ENCODE results near the gene ANKRD13A. TPM values are rescaled to one million over a fixed set of nuclear protein-coding genes. Genes with fewer than 3 reads are reported as not detected.
A peak's percentile ranks its signal among the peaks of the same experiment; 100 is the strongest.
"Not testable (repeated sequence)": the region's sequence is repeated elsewhere in the genome, so short reads cannot be mapped to it uniquely, and the experiment has no call there.

Gene ANKRD13A
- total RNA-seq, 1 donor from 2014 or later: 22.9 TPM

- intact Hi-C loops (cut with DNase I): no loop called here
- no peak for DNase-seq (ENCODE audit: missing footprints)
- no peak for ATAC-seq
Observed at GRCh38 chr12:110033888-110034287, 34.7 kb downstream of the ANKRD13A start.

GRCh38 chr12:110035534-110036104 is 36.4 kb downstream of the ANKRD13A start:
- no peak for ATAC-seq

GRCh38 chr12:110037315-110037714 is 38.1 kb downstream of the ANKRD13A start:
- DNase-seq (ENCODE audit: missing footprints) (no peak), ATAC-seq (no peak)
- intact Hi-C loops (cut with DNase I): no loop called here

More at GRCh38 chr12:110035534-110036104, 36.4 kb downstream of the ANKRD13A start:
- DNase-seq (ENCODE audit: missing footprints): no peak
- intact Hi-C loops (cut with DNase I): no loop called here

DNA sequence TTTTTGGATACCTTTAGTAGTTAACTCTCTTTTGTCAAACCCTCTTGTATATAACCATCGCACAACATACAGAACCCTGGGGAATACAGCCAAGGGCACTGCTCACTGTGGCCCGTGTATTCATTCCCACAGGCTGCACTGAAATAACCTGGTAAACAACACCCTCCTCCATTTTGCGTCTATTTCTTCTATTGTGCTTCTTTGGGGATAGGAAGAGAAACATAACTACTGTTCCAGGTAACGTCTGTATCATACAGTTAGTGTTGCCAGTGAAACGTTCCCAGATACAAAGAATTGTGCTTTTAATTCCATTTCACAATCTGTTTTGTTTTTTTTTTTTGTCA is 39.5 kb downstream of the ANKRD13A start:
- intact Hi-C loops (cut with DNase I): no loop called here
- no peak for DNase-seq (ENCODE audit: missing footprints)

DNA sequence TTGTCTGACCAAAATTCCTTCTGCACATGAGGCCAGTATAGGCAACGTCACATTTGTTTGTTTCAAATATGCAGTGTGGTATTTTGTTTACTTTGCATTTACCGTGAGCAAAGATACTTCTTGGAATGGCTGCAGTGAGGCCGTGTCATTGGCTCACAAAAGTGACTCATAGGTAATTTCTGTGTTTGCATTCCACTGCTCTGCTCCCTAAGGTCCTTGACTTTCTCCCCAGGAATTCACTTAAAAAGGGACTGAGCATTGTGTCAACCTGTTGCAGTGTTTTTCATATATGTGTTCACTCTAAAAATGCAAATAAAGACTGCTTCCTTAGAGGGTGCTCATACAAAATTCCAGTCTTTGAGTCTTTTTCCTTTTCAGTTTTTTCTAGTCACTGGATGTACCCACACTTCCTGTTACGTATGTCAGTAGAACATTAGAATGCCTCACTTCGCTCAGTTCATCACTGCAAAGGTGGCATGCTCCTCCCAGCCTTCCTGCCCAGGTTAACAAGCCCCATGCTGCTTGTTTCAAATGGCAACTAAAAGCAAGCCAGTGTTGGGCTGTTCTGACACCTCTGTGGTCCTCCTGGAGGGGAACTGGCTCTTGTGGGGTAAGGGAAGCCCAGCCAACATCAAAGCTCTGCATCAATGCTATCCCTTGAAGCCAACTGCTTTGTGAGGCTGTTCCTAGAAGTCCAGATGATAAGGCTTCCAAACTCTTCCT is 40.0 kb downstream of the ANKRD13A start:
- ATAC-seq: no peak
- no peak for DNase-seq (ENCODE audit: missing footprints)

More for the DNA sequence above, 39.5 kb downstream of the ANKRD13A start:
- no peak for ATAC-seq

DNA sequence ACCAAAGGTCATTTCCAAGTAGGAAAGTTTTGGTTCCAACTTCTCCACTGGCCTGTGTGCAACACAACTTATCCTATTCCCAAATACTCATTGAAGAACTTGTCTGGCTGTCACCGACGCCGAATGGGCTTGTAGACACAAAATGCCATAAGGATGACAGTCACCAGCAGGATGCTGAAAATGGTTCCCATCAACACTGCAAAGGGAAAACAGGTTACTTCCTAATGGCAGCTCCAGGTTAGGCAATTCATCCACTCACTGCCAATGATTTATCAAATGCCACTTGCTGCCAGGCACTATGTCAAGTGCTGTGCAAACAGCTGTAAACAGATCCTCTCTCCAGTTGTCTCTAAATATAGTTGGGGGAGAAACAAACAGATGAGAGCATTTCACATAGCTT is 43.0 kb downstream of the ANKRD13A start:
- DNase-seq (ENCODE audit: missing footprints) (no peak), ATAC-seq (peak; percentile 82)
- intact Hi-C loops (cut with DNase I): no loop called here

More for the DNA sequence above, 40.0 kb downstream of the ANKRD13A start:
- intact Hi-C loops (cut with DNase I): no loop called here

- ATAC-seq (no peak), DNase-seq (ENCODE audit: missing footprints) (no peak)
Observed at GRCh38 chr12:110046451-110047187, 47.4 kb downstream of the ANKRD13A start.

DNA sequence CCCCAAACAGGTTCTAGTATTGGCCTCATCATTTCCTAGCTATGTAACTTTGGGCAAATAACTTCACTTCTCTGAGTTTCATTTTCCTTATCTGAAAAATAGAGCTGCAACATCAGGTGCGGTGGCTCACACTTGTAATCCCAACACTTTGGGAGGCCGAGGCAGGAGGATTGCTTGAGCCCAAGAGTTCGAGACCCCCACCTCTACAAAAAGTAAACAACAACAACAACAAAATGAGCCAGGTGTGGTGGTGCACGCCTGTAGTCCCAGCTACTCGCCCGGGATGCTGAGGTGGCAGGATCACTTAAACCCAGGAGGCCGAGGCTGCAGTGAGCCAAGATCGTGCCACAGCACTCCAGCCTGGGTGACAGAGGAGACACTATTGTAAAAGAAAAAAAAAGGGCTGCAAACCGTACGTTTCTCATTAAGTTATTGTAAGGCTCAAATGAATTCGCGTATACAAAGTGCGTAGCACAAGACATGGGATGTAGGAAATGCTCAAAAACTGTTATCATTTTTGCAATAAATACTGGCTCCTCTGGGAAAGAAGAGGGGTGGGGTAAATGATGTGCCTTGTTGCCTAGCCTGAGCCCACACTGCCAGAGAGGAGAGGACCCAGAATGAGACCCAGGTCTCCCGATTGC is 48.2 kb downstream of the ANKRD13A start:
- intact Hi-C loops (cut with DNase I): loop anchor here (5.0 kb wide), 1 partner anchor 50 kb away; the partner anchor contains the start of genes ANKRD13A and GIT2
- no peak for DNase-seq (ENCODE audit: missing footprints)
- no peak for ATAC-seq

More at GRCh38 chr12:110046451-110047187, 47.4 kb downstream of the ANKRD13A start:
- intact Hi-C loops (cut with DNase I): loop anchor here (5.0 kb wide), 1 partner anchor 49 kb away; the partner anchor contains the start of genes ANKRD13A and GIT2

- ATAC-seq (peak; percentile 98), DNase-seq (ENCODE audit: missing footprints) (peak; percentile 98)
- intact Hi-C loops (cut with DNase I): loop anchor here (5.0 kb wide), 1 partner anchor 51 kb away; the partner anchor contains the start of genes ANKRD13A and GIT2
Observed at GRCh38 chr12:110048242-110049027, 49.2 kb downstream of the ANKRD13A start, which contains the start of gene C12orf76. Gene C12orf76, minus strand, starts transcription at chr12:110048522. Its CDS starts 27 bp downstream, at chr12:110048495.

- intact Hi-C loops (cut with DNase I): loop anchor here (5.0 kb wide), 1 partner anchor 52 kb away; the partner anchor contains the start of genes ANKRD13A and GIT2
- ATAC-seq; DNase-seq (ENCODE audit: missing footprints): not testable (repeated sequence)
Observed at GRCh38 chr12:110049034-110049433, 49.8 kb downstream of the ANKRD13A start.

DNA sequence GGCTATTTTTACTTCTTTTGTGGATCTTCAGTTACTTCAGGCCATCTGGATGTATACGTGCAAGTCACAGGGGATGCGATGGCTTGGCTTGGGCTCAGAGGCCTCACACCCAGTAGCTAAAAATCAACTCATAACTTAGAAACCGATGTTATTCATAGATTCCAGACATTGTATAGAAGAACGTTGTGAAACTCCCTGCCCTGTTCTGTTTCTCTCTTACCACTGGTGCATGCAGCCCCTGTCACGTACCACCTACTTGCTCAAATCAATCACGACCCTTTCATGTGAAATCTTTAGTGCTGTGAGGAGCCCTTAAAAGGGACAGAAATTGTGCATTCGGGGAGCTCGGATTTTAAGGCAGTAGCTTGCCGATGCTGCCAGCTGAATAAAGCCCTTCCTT is 50.4 kb downstream of the ANKRD13A start:
- not testable (repeated sequence) for DNase-seq (ENCODE audit: missing footprints); ATAC-seq
- intact Hi-C loops (cut with DNase I): loop anchor here (5.0 kb wide), 1 partner anchor 52 kb away; the partner anchor contains the start of genes ANKRD13A and GIT2

DNA sequence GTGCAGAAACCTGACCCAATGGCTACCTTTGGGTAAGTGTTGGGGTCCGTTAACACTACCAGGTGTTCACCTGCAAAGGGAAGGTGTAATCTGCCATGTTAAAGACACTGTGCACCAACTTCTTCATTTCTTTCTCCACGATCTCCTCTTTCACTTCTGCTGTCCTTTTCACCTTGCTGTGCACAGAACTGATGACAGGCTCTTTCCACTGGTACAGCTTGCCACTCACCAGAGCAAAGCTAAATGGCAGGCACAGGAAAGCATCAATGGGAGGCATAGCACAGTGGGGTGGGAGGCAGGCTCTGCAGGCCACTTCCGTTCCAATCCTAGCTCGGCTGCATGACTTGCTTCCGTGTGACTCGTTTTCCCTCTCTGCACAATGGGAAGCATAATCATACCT is 51.7 kb downstream of the ANKRD13A start:
- ATAC-seq (no peak), DNase-seq (ENCODE audit: missing footprints) (no peak)
- intact Hi-C loops (cut with DNase I): no loop called here

DNA sequence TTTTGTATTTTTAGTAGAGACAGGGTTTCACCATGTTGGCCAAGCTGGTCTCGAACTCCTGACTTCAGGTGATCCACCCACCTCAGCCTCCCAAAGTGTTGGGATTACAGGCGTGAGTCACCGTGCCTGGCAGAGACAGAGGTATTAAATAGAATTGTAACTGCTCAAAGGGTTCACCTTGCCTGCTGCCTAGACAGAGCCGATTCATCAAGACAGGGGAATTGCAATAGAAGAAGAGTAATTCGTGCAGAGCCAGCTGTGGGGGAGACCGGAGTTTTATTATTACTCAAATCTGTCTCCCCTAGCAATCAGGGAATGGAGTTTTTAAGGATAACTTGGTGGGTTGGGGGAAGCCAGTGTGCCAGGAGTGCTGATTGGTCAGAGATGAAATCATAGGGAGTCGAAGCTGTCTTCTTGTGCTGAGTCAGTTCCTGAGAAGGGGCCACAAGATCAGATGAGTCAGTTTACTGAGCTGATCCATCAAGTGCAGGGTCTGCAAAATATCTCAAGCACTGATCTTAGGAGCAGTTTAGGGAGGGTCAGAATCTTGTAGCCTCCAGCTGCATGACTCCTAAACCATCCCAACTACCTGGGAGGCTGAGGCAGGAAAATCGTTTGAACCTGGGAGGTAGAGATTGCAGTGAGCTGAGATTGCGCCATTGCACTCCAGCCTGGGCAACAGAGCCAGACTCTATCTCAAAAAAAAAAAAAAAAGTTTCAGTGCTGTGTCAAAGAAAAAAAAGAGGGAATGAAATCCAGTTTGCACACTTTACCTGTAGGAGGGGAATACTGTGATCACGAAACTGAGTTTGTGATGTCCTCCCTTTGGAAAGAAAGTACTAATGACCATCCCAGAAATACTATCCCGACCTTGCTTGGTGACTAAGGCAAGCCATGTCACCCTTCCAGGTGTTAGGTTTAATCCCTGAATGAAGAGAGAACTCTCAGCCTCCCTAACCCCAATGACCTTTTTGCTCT is 56.4 kb downstream of the ANKRD13A start:
- ATAC-seq; intact Hi-C loops (cut with DNase I); DNase-seq (ENCODE audit: missing footprints): not testable (repeated sequence)

- ATAC-seq; intact Hi-C loops (cut with DNase I); DNase-seq (ENCODE audit: missing footprints): not testable (repeated sequence)
Observed at GRCh38 chr12:110056643-110057042, 57.4 kb downstream of the ANKRD13A start.

- intact Hi-C loops (cut with DNase I): no loop called here
- no peak for DNase-seq (ENCODE audit: missing footprints)
- ATAC-seq: no peak
Observed at GRCh38 chr12:110058875-110059615, 59.8 kb downstream of the ANKRD13A start.

DNA sequence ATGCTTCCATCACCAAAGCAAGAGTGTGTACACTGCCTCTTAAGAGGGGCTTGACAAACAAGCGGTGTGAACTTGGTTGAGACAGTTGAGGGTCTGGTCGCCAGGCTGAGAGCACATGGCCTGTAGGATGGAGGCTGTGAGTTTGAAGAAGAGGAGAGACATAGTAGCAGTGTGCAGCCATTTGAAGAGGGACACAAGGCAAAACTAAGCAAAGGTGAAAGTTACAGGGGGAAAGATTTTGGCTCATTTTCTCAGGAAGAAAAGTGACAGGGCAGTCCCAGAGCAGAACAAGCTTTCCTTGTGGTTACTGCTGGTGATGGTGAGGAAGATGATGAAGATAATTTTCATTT is 60.4 kb downstream of the ANKRD13A start:
- DNase-seq (ENCODE audit: missing footprints) (no peak), ATAC-seq (no peak)
- intact Hi-C loops (cut with DNase I): no loop called here

Data from Right ventricle myocardium inferior (tissue), 1 donor.